GM18499 (cell line): ENCODE data around the gene SAC3D1.
"Not testable (repeated sequence)": the region's sequence is repeated elsewhere in the genome, so short reads cannot be mapped to it uniquely, and the experiment has no call there.

Source experiments
- ATAC-seq: cut with Tn5 transposase; IDR thresholded peaks from one replicate; pipeline ENCODE4 v1.9.1; 2021; ENCODE audit warnings: moderate number of reproducible peaks; ENCODE audit not compliant: insufficient read depth, unreplicated experiment

The SAC3D1 gene

GRCh38 chr11:65040847-65041622 is at the start of gene SAC3D1:
TSS of gene SAC3D1 (plus strand) at chr11:65041210. CDS start at chr11:65041293, 83 bp downstream.
- peak; percentile 81 for ATAC-seq

- no peak for ATAC-seq
Measured at GRCh38 chr11:64994318-64994717, 46.7 kb upstream of the SAC3D1 start.

- no peak for ATAC-seq
Measured at GRCh38 chr11:64996327-64996709, 44.7 kb upstream of the SAC3D1 start.

- ATAC-seq: no peak
Measured at GRCh38 chr11:64996710-64997380, 44.2 kb upstream of the SAC3D1 start, which contains the start of gene BATF2. TSS of gene BATF2 (minus strand) at chr11:64996971. CDS start at chr11:64996914, 57 bp downstream.

GRCh38 chr11:64998141-64998540 is 42.9 kb upstream of the SAC3D1 start:
- ATAC-seq: no peak

- ATAC-seq: no peak
Measured at GRCh38 chr11:64998690-64999431, 42.1 kb upstream of the SAC3D1 start.

GRCh38 chr11:64999478-64999877 is 41.5 kb upstream of the SAC3D1 start:
- no peak for ATAC-seq

GRCh38 chr11:65002706-65003105 is 38.3 kb upstream of the SAC3D1 start:
- no peak for ATAC-seq

GRCh38 chr11:65003282-65003681 is 37.7 kb upstream of the SAC3D1 start:
- ATAC-seq: no peak

- not testable (repeated sequence) for ATAC-seq
Measured at GRCh38 chr11:65003968-65004367, 37.0 kb upstream of the SAC3D1 start.

- ATAC-seq: no peak
Measured at GRCh38 chr11:65008016-65008415, 33.0 kb upstream of the SAC3D1 start.

GRCh38 chr11:65008873-65009272 is 32.1 kb upstream of the SAC3D1 start:
- ATAC-seq: no peak

- peak; percentile 28 for ATAC-seq
Measured at GRCh38 chr11:65013130-65013887, 27.7 kb upstream of the SAC3D1 start.

GRCh38 chr11:65013888-65014725 is 26.9 kb upstream of the SAC3D1 start, which contains the start of gene ARL2:
TSS of gene ARL2 (plus strand) at chr11:65014160. CDS start at chr11:65014208, 48 bp downstream.
- ATAC-seq: peak; percentile 39

- no peak for ATAC-seq
Measured at GRCh38 chr11:65014726-65015227, 26.2 kb upstream of the SAC3D1 start.

- no peak for ATAC-seq
Measured at GRCh38 chr11:65016705-65017104, 24.3 kb upstream of the SAC3D1 start.

- ATAC-seq: no peak
Measured at GRCh38 chr11:65017937-65018336, 23.1 kb upstream of the SAC3D1 start.

GRCh38 chr11:65019824-65020223 is 21.2 kb upstream of the SAC3D1 start:
- ATAC-seq: no peak

GRCh38 chr11:65021003-65021402 is 20.0 kb upstream of the SAC3D1 start:
- ATAC-seq: no peak
